Right lobe of liver (tissue), 6 donors: ENCODE results near the gene CEACAM5. TPM values are rescaled to one million over a fixed set of nuclear protein-coding genes. Genes with fewer than 3 reads are reported as not detected.

Source experiments
- ATAC-seq, 4 donors: fragments of 200-7000 bp; cut with Tn5 transposase; one replicate each; pipeline ENCODE4 v1.9.1; 2020; ENCODE audit warnings: mild to moderate bottlenecking in 4 of 4, moderate library complexity in 4 of 4
- DNase-seq, 3 donors: peaks; one replicate each; pipeline ENCODE4 v3.0.0-alpha.2; 2020
- H3K27ac ChIP-seq, 3 donors: fragments of 200-600 bp; one replicate each; pipeline ENCODE4 v1.8.0; 2022
- H3K27me3 ChIP-seq, 2 donors: fragments of 200-600 bp; one replicate each; pipeline ENCODE4 v1.8.0; 2022
- H3K36me3 ChIP-seq, 4 donors: fragments of 200-600 bp; sonication (generic) in 1 of 4; one replicate each; pipeline versions ENCODE4 v1.5.1 to v1.8.0; 2017 to 2022; ENCODE audit warnings: control low read depth in 1 of 4
- H3K4me1 ChIP-seq, 4 donors: fragments of 200-600 bp; sonication (generic) in 1 of 4; one replicate each; pipeline versions ENCODE4 v1.5.1 to v1.8.0; 2017 to 2022; ENCODE audit warnings: control low read depth in 1 of 4
- H3K4me3 ChIP-seq, 3 donors: fragments of 200-600 bp; one replicate each; pipeline ENCODE4 v1.8.0; 2022
- H3K9me3 ChIP-seq, 4 donors: fragments of 200-600 bp; sonication (generic) in 1 of 4; one replicate each; pipeline versions ENCODE4 v1.5.1 to v1.8.0; 2017 to 2022; ENCODE audit warnings: control low read depth in 1 of 4
- CTCF ChIP-seq, 4 donors: fragments of 200-600 bp in 3 of 4; fragments of 450-650 bp in 1 of 4; IDR thresholded peaks; one replicate each; pipeline versions ENCODE4 v1.5.1 to v1.8.0; 2016 to 2022; ENCODE audit warnings: antibody characterized with exemption in 4 of 4, mild to moderate bottlenecking in 2 of 4
- POLR2A ChIP-seq: fragments of 450-650 bp; IDR thresholded peaks from one replicate; pipeline ENCODE4 v1.6.1; 2017; ENCODE audit warnings: antibody characterized with exemption, mild to moderate bottlenecking
- WGBS: methylation state at CpG from one replicate; pipeline ENCODE4 v1.1.6; 2018; ENCODE audit warnings: low coverage, low lambda C conversion rate; ENCODE audit not compliant: insufficient coverage; ENCODE audit errors: missing lambda C conversion rate; 5-methylcytosine and 5-hydroxymethylcytosine counted together
- intact Hi-C, 2 donors: fragments of 100-400 bp; cut with DNase I; formaldehyde crosslinking; loops; one replicate each; pipeline versions ENCODE4 v1.11.2 to v1.14.1; 2022
- total RNA-seq, 6 experiments: library from RNA; depleted of rRNA in 2 of 6; stranded (reverse); fragments of >200 nt in 2 of 6; fragmentation: NEBNext Ultra II Directional in 3 of 6; extraction: Animal tissue kit (Norgen Biotek cat#: 25700) in 3 of 6; gene quantifications; one replicate each; pipeline versions ENCODE4 v1.1.0 to v1.2.4, GENCODE V29; 2016 to 2023
- donor health status: DM: no; HTN: yes; CAD: no.
- donor health status: DM: no; HTN: no; CAD: no.
- donor health status: DM: no; HTN: no; CAD: no.
- donor health status: DM: no; HTN: yes; CAD: no.
- donor health status: DM: no; HTN: yes; CAD: no.

The CEACAM5 gene
- total RNA-seq, 6 experiments from 2014 or later = not detected

DNA sequence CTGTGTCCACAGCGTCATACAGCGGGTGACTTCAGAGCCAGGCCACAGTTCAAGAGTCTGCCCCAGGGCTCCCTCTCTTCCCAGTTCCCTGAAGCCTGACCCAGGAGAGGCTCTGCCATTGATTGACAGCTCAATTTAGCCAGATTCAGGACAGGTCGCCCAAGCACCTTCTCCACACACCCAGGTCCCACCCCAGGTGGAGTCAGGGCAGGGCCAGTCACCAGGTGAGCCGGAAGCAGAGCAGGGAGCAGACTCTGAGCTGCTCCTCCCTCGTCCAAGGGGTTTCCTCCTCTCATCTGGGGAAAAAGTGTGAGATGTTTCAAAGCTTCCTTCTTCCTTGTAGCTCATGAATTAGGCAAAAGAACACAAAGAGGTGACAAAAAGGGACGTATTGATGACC, 26.0 kb upstream of the CEACAM5 start:
- Histone ChIP-seq H3K4me1 (no peaks in the 10 kb centered on the region), H3K27ac (no peak overlapping the region), H3K9me3 (no peaks in the 10 kb centered on the region), H3K27me3 (no peaks in the 10 kb centered on the region), H3K4me3 (no peak overlapping the region), H3K36me3 (no peaks in the 10 kb centered on the region)
- intact Hi-C loops = no loop called here
- no peak for TF ChIP-seq POLR2A
- no peak for TF ChIP-seq CTCF (IDR thresholded peaks at IDR 0.05)
- no peak for ATAC-seq
- DNase-seq = no peak
- 45% methylated on average over 4 of the region's 6 CpGs for WGBS

- Histone ChIP-seq H3K4me1 (no peaks in the 10 kb centered on the region), H3K9me3 (no peaks in the 10 kb centered on the region), H3K27ac (no peak overlapping the region), H3K27me3 (no peaks in the 10 kb centered on the region), H3K4me3 (no peak overlapping the region), H3K36me3 (no peaks in the 10 kb centered on the region)
- DNase-seq (no peak), ATAC-seq (no peak)
- 57% methylated on average over 3 of the region's 3 CpGs for WGBS
- intact Hi-C loops = no loop called here
- TF ChIP-seq POLR2A (no peak), CTCF (IDR thresholded peaks at IDR 0.05) (no peak)
Observed at GRCh38 chr19:41687419-41687818, 21.0 kb upstream of the CEACAM5 start.

DNA sequence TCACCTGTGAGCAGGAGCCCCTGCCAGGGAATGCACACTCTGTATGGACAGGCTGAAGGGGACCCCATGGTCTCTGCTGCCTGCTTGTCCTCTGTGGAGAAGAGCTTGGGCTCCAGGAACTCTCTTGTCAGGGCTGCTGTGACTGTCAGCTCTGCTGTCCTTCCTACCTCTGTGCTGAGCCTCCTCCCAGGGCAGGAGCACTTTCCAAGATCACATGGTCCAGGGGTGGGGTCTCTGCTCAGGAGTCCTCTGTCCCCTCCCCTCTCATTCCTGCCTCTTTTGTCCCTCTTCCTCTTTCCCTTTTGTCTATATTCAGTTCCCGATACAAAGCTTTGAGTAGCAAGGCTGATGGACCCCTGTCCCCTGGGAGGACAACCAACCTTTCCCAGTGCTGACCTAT, 20.3 kb upstream of the CEACAM5 start, which contains the start of gene CEACAM7:
Gene CEACAM7 (minus strand): TSS at position 173 of the 400 bp plus-strand sequence. CDS start 105 bp downstream, at position 68.
- Histone ChIP-seq H3K36me3 (no peaks in the 10 kb centered on the region), H3K9me3 (no peaks in the 10 kb centered on the region), H3K27me3 (no peaks in the 10 kb centered on the region), H3K27ac (no peak within 1 kb of the TSS), H3K4me3 (no peak within 1 kb of the TSS), H3K4me1 (no peaks in the 10 kb centered on the region)
- DNase-seq = peak in 1 of 3 donors; percentile 22
- no peak for TF ChIP-seq POLR2A
- TF ChIP-seq CTCF (IDR thresholded peaks at IDR 0.05) = no peak
- 67% methylated on average over 1 of the region's 1 CpG for WGBS
- intact Hi-C loops = no loop called here
- ATAC-seq = no peak

DNA sequence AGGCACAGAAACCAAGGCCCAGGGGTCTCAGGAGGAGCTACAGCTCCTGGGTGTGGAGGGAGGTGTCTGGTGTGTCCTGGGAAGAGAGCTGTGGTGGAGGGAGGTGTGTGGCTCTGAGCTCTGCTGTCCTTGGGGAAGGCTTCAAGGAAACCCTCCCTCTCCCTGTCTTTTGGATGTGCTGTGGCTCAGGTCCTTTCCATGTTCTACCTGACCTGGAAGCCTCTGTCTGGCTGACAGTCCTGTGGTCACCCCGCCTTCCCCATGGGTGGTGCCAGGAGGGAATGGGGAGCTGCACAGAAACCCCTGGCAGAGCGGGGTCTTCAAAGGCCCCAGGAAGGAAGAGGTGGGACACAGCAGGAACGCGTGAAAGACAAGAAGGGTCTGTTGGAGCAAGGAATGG, 19.7 kb upstream of the CEACAM5 start:
- TF ChIP-seq POLR2A (no peak), CTCF (IDR thresholded peaks at IDR 0.05) (no peak)
- H3K27ac ChIP-seq = no peak overlapping the region
- no peak for DNase-seq
- no peaks in the 10 kb centered on the region for H3K36me3 ChIP-seq
- H3K27me3 ChIP-seq = no peaks in the 10 kb centered on the region
- intact Hi-C loops = no loop called here
- no peak overlapping the region for H3K4me3 ChIP-seq
- ATAC-seq = no peak
- no peaks in the 10 kb centered on the region for H3K9me3 ChIP-seq
- H3K4me1 ChIP-seq = no peaks in the 10 kb centered on the region
- WGBS = 37% methylated on average over 3 of the region's 4 CpGs
